ENCODE results near the gene CORO1C. TPM values are rescaled to one million over a fixed set of nuclear protein-coding genes. Genes with fewer than 3 reads are reported as not detected.

The CORO1C gene
- polyA plus RNA-seq, 3 donors from 2014 or later: 31.8 to 80.0 (median 32.1) TPM

DNA sequence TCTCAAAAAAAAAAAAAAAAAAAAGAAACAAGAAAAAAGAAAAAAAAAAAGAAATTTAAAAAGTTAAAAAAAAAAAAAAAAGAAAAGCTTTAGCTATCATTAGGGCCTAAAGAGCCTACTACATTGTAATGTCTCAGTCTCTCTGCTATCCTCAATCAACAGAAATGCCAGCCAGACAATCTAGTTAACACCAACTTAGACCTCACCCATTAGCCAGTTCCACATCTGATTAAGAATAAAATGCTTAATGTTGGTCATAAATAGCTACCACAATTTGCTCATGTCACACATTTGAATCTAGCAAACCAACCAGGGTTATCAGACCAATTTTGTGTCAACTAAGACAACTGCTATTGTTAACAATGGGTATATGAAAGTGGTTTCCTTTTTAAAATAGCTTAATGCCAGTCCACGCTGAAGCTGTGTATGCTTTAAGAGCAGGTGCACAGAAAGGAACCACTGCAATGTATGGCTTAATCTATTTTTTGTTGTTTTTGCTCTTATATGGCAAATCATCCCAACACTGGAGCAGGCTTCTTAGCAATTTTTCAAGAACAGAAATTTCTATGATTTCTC lies 52.1 kb downstream of the CORO1C start:
- Mint-ChIP-seq H3K9me3 (no peaks in the 10 kb centered on the region), H3K27ac (no peak overlapping the region), H3K4me3 (no peak overlapping the region), H3K4me1 (no peaks in the 10 kb centered on the region), H3K36me3 (peaks cover 6 to 19% (median 15%) of the 10 kb centered on the region in 3 donors), H3K27me3 (ENCODE audit: low read depth in 3 of 3) (no peaks in the 10 kb centered on the region)
- DNase-seq: no peak

GRCh38 chr12:108678104-108678730 lies 53.1 kb downstream of the CORO1C start:
- H3K4me3 Mint-ChIP-seq: no peak overlapping the region
- no peaks in the 10 kb centered on the region for H3K9me3 Mint-ChIP-seq
- H3K4me1 Mint-ChIP-seq: no peaks in the 10 kb centered on the region
- no peak for DNase-seq
- H3K27me3 Mint-ChIP-seq (ENCODE audit: low read depth in 3 of 3): no peaks in the 10 kb centered on the region
- peaks cover 6 to 19% (median 18%) of the 10 kb centered on the region in 3 donors for H3K36me3 Mint-ChIP-seq
- H3K27ac Mint-ChIP-seq: peak overlapping the region in 1 of 6 donors; percentile 39

- Mint-ChIP-seq H3K27ac (no peak overlapping the region), H3K4me3 (no peak overlapping the region)
- no peak for DNase-seq
Measured at GRCh38 chr12:108677381-108677780, 53.9 kb downstream of the CORO1C start.

GRCh38 chr12:108676707-108677106 lies 54.6 kb downstream of the CORO1C start:
- no peak overlapping the region for H3K27ac Mint-ChIP-seq
- no peak for DNase-seq
- no peaks in the 10 kb centered on the region for H3K9me3 Mint-ChIP-seq
- no peaks in the 10 kb centered on the region for H3K4me1 Mint-ChIP-seq
- H3K27me3 Mint-ChIP-seq (ENCODE audit: low read depth in 3 of 3): no peaks in the 10 kb centered on the region
- peaks cover 6 to 19% (median 18%) of the 10 kb centered on the region in 3 donors for H3K36me3 Mint-ChIP-seq
- no peak overlapping the region for H3K4me3 Mint-ChIP-seq

More at GRCh38 chr12:108677381-108677780, 53.9 kb downstream of the CORO1C start:
- Mint-ChIP-seq H3K9me3 (no peaks in the 10 kb centered on the region), H3K27me3 (ENCODE audit: low read depth in 3 of 3) (no peaks in the 10 kb centered on the region), H3K4me1 (no peaks in the 10 kb centered on the region), H3K36me3 (peaks cover 6 to 19% (median 18%) of the 10 kb centered on the region in 3 donors)

GRCh38 chr12:108675792-108676191 lies 55.5 kb downstream of the CORO1C start:
- no peak overlapping the region for H3K4me3 Mint-ChIP-seq
- no peak overlapping the region for H3K27ac Mint-ChIP-seq

GRCh38 chr12:108672054-108672453 lies 59.3 kb downstream of the CORO1C start:
- no peak for DNase-seq
- Mint-ChIP-seq H3K36me3 (peaks cover 6 to 22% (median 15%) of the 10 kb centered on the region in 3 donors), H3K27me3 (ENCODE audit: low read depth in 3 of 3) (peaks cover 0 to 3% (median 0%) of the 10 kb centered on the region in 3 donors), H3K9me3 (no peaks in the 10 kb centered on the region), H3K27ac (no peak overlapping the region), H3K4me3 (no peak overlapping the region), H3K4me1 (peaks cover 0 to 1% of the 10 kb centered on the region in 2 donors)

More at GRCh38 chr12:108675792-108676191, 55.5 kb downstream of the CORO1C start:
- no peaks in the 10 kb centered on the region for H3K9me3 Mint-ChIP-seq
- no peak for DNase-seq
- H3K4me1 Mint-ChIP-seq: no peaks in the 10 kb centered on the region
- peaks cover 0 to 2% (median 0%) of the 10 kb centered on the region in 3 donors for H3K27me3 Mint-ChIP-seq (ENCODE audit: low read depth in 3 of 3)
- H3K36me3 Mint-ChIP-seq: peaks cover 6 to 23% (median 18%) of the 10 kb centered on the region in 3 donors

GRCh38 chr12:108671110-108671509 lies 60.2 kb downstream of the CORO1C start:
- H3K27ac Mint-ChIP-seq: peak overlapping the region in 2 of 6 donors; percentile 52 to 73
- H3K9me3 Mint-ChIP-seq: no peaks in the 10 kb centered on the region
- H3K36me3 Mint-ChIP-seq: peaks cover 6 to 17% (median 10%) of the 10 kb centered on the region in 3 donors
- DNase-seq: no peak
- no peak overlapping the region for H3K4me3 Mint-ChIP-seq
- peaks cover 0 to 1% of the 10 kb centered on the region in 2 donors for H3K4me1 Mint-ChIP-seq
- H3K27me3 Mint-ChIP-seq (ENCODE audit: low read depth in 3 of 3): peaks cover 0 to 3% (median 0%) of the 10 kb centered on the region in 3 donors

DNA sequence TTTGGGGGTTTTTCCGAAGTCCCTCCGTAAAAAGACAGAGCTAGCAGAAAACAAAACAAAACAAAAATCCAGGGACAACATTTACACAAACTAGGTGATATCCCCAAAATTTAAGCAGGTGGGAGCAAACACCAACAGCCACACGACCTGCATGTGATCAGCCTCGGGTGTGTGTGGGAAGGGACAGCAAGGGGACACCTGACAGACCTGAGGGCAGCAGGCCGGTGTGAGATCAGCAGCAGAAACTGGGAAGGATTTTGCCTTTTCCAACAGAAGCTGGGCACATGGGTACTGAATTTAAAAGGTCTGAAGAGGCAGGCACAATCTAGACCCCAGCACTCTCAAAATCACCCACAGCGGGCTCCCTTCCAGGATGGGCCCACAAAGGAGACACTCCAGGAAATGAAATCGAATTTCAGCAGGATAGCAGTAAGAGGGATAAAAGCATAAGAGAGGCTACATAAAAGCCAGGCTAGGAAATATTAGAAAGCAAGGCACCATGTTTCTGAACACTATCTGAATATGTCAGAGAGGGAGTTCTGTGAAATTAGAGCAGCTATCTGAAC lies 61.2 kb downstream of the CORO1C start:
- Mint-ChIP-seq H3K4me1 (peaks cover 0 to 1% of the 10 kb centered on the region in 2 donors), H3K27ac (peak overlapping the region in 2 of 6 donors; percentile 52 to 55), H3K4me3 (no peak overlapping the region), H3K36me3 (peaks cover 0 to 11% (median 3%) of the 10 kb centered on the region in 3 donors), H3K27me3 (ENCODE audit: low read depth in 3 of 3) (peaks cover 0 to 3% (median 0%) of the 10 kb centered on the region in 3 donors), H3K9me3 (no peaks in the 10 kb centered on the region)
- DNase-seq: no peak

GRCh38 chr12:108668542-108668941 lies 62.8 kb downstream of the CORO1C start:
- Mint-ChIP-seq H3K27ac (no peak overlapping the region), H3K4me3 (no peak overlapping the region), H3K36me3 (peaks cover 0 to 4% (median 0%) of the 10 kb centered on the region in 3 donors), H3K4me1 (peaks cover 7 to 12% of the 10 kb centered on the region in 2 donors), H3K9me3 (no peaks in the 10 kb centered on the region), H3K27me3 (ENCODE audit: low read depth in 3 of 3) (peaks cover 0 to 3% (median 0%) of the 10 kb centered on the region in 3 donors)
- no peak for DNase-seq

- no peak overlapping the region for H3K27ac Mint-ChIP-seq
- H3K4me3 Mint-ChIP-seq: no peak overlapping the region
Measured at GRCh38 chr12:108668063-108668462, 63.3 kb downstream of the CORO1C start.

DNA sequence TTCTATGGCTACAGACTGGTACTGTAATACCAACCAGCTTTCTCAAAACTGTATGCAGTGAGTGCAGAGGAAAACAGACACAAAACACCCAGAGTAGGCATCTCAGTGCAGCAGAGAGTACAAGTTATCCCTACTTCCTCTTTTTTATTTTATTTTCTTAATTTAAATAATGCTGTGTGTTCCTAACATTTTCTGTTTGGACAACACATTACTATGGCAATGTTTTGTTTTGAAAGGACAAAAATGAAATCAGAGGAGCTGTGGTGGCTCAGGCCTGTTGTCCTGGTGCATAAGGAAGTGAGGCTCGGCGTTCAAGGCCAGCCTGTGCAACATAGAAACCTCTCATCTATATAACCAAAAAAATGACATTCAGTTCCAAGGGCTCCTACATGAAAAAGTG lies 64.0 kb downstream of the CORO1C start:
- Mint-ChIP-seq H3K4me3 (no peak overlapping the region), H3K4me1 (peaks cover 7 to 12% of the 10 kb centered on the region in 2 donors), H3K36me3 (peaks cover 0 to 4% (median 0%) of the 10 kb centered on the region in 3 donors), H3K9me3 (no peaks in the 10 kb centered on the region), H3K27ac (peak overlapping the region in 1 of 6 donors; percentile 40), H3K27me3 (ENCODE audit: low read depth in 3 of 3) (peaks cover 0 to 3% (median 0%) of the 10 kb centered on the region in 3 donors)
- DNase-seq: no peak

More at GRCh38 chr12:108668063-108668462, 63.3 kb downstream of the CORO1C start:
- H3K27me3 Mint-ChIP-seq (ENCODE audit: low read depth in 3 of 3): peaks cover 0 to 3% (median 0%) of the 10 kb centered on the region in 3 donors
- peaks cover 7 to 12% of the 10 kb centered on the region in 2 donors for H3K4me1 Mint-ChIP-seq
- DNase-seq: no peak
- H3K9me3 Mint-ChIP-seq: no peaks in the 10 kb centered on the region
- H3K36me3 Mint-ChIP-seq: peaks cover 0 to 4% (median 0%) of the 10 kb centered on the region in 3 donors

- Mint-ChIP-seq H3K4me1 (peaks cover 7 to 12% of the 10 kb centered on the region in 2 donors), H3K4me3 (no peak overlapping the region), H3K27ac (peak overlapping the region in 2 of 6 donors; percentile 33 to 65), H3K9me3 (no peaks in the 10 kb centered on the region), H3K36me3 (peaks cover 0 to 4% (median 0%) of the 10 kb centered on the region in 3 donors), H3K27me3 (ENCODE audit: low read depth in 3 of 3) (peaks cover 0 to 3% (median 0%) of the 10 kb centered on the region in 3 donors)
- DNase-seq: no peak
Measured at GRCh38 chr12:108666401-108666881, 64.9 kb downstream of the CORO1C start.

DNA sequence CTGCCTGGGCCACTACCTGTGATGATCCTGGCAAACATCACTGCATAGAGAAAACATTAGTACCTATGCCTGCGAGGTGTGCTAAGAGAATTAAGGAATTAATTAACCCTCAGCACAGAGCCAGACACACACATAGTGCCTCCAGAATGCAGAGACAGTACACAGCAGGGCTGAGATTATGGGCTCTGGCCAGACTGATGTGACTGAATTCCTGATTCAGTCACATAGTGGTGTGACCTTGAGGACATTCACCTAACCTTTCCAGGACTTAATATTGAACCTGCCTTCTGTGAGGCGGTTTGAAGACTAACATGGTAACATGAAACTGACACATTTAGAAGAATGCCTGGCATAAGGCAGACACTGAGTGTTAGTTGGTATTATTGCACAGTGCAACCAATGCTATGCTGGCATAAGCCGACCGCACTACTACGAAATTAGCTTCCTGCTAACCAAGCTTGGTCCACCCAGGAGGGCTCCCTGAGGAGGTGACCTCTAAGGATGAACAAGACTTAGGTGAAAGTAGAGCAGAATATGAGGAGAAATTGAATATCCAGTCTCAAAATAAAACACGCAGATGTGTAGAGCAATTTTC lies 65.6 kb downstream of the CORO1C start:
- H3K27ac Mint-ChIP-seq: peak overlapping the region in 1 of 6 donors; percentile 22
- no peaks in the 10 kb centered on the region for H3K36me3 Mint-ChIP-seq
- H3K4me3 Mint-ChIP-seq: no peak overlapping the region
- DNase-seq: no peak
- H3K4me1 Mint-ChIP-seq: peaks cover 6 to 12% of the 10 kb centered on the region in 2 donors
- H3K9me3 Mint-ChIP-seq: no peaks in the 10 kb centered on the region
- H3K27me3 Mint-ChIP-seq (ENCODE audit: low read depth in 3 of 3): no peaks in the 10 kb centered on the region
